ENCODE results near the gene CHD3. TPM values are rescaled to one million over a fixed set of nuclear protein-coding genes. Genes with fewer than 3 reads are reported as not detected.

CHD3 gene
- total and polyA plus RNA-seq, 2 donors, result 84.8 to 109 TPM

- Histone ChIP-seq H3K36me3 (ENCODE audit: insufficient read depth) (no peaks in the 10 kb centered on the region), H3K4me1 (ENCODE audit: insufficient read depth) (no peaks in the 10 kb centered on the region), H3K4me3 (ENCODE audit: low read depth, low read length) (no peak overlapping the region), H3K27ac (ENCODE audit: low read depth) (no peak overlapping the region)
- WGBS, result 75% methylated on average over 5 of the region's 5 CpGs
- DNase-seq (ENCODE audit: extremely low spot score), result no peak
Observed at GRCh38 chr17:7867881-7868329, 20.7 kb upstream of the CHD3 start.

GRCh38 chr17:7873051-7873450 is 15.5 kb upstream of the CHD3 start:
- Histone ChIP-seq H3K4me1 (ENCODE audit: insufficient read depth) (no peaks in the 10 kb centered on the region), H3K36me3 (ENCODE audit: insufficient read depth) (no peaks in the 10 kb centered on the region), H3K27ac (ENCODE audit: low read depth) (no peak overlapping the region), H3K4me3 (ENCODE audit: low read depth, low read length) (no peak overlapping the region)
- DNase-seq (ENCODE audit: extremely low spot score), result no peak
- 70% methylated on average over 4 of the region's 4 CpGs for WGBS

GRCh38 chr17:7875804-7876370 is 12.7 kb upstream of the CHD3 start:
- H3K36me3 ChIP-seq (ENCODE audit: insufficient read depth), result no peaks in the 10 kb centered on the region
- no peak overlapping the region for H3K27ac ChIP-seq (ENCODE audit: low read depth)
- 92% methylated on average over 2 of the region's 2 CpGs for WGBS
- no peak for DNase-seq (ENCODE audit: extremely low spot score)
- H3K4me1 ChIP-seq (ENCODE audit: insufficient read depth), result no peaks in the 10 kb centered on the region
- H3K4me3 ChIP-seq (ENCODE audit: low read depth, low read length), result no peak overlapping the region

- WGBS, result 86% methylated on average over 7 of the region's 7 CpGs
- H3K4me3 ChIP-seq (ENCODE audit: low read depth, low read length), result no peak overlapping the region
- H3K27ac ChIP-seq (ENCODE audit: low read depth), result no peak overlapping the region
- no peaks in the 10 kb centered on the region for H3K4me1 ChIP-seq (ENCODE audit: insufficient read depth)
- DNase-seq (ENCODE audit: extremely low spot score), result no peak
- H3K36me3 ChIP-seq (ENCODE audit: insufficient read depth), result no peaks in the 10 kb centered on the region
Observed at GRCh38 chr17:7878234-7878633, 10.4 kb upstream of the CHD3 start.

- Histone ChIP-seq H3K4me1 (ENCODE audit: insufficient read depth) (no peaks in the 10 kb centered on the region), H3K36me3 (ENCODE audit: insufficient read depth) (no peaks in the 10 kb centered on the region), H3K27ac (ENCODE audit: low read depth) (no peak overlapping the region), H3K4me3 (ENCODE audit: low read depth, low read length) (no peak overlapping the region)
- DNase-seq (ENCODE audit: extremely low spot score), result no peak
- 49% methylated on average over 3 of the region's 3 CpGs for WGBS
Observed at GRCh38 chr17:7880076-7880868, 8.3 kb upstream of the CHD3 start.

- Histone ChIP-seq H3K4me1 (ENCODE audit: insufficient read depth) (no peaks in the 10 kb centered on the region), H3K27ac (ENCODE audit: low read depth) (no peak overlapping the region), H3K4me3 (ENCODE audit: low read depth, low read length) (no peak overlapping the region), H3K36me3 (ENCODE audit: insufficient read depth) (no peaks in the 10 kb centered on the region)
- WGBS, result 49% methylated on average over 7 of the region's 7 CpGs
- DNase-seq (ENCODE audit: extremely low spot score), result no peak
Observed at GRCh38 chr17:7881276-7882054, 7.1 kb upstream of the CHD3 start.

GRCh38 chr17:7882068-7882467 is 6.5 kb upstream of the CHD3 start:
- Histone ChIP-seq H3K36me3 (ENCODE audit: insufficient read depth) (no peaks in the 10 kb centered on the region), H3K4me3 (ENCODE audit: low read depth, low read length) (no peak overlapping the region), H3K27ac (ENCODE audit: low read depth) (no peak overlapping the region), H3K4me1 (ENCODE audit: insufficient read depth) (no peaks in the 10 kb centered on the region)
- WGBS, result 71% methylated on average over 7 of the region's 7 CpGs
- DNase-seq (ENCODE audit: extremely low spot score), result no peak

GRCh38 chr17:7882629-7883028 is 6.0 kb upstream of the CHD3 start:
- no peaks in the 10 kb centered on the region for H3K36me3 ChIP-seq (ENCODE audit: insufficient read depth)
- H3K4me1 ChIP-seq (ENCODE audit: insufficient read depth), result no peaks in the 10 kb centered on the region
- no peak overlapping the region for H3K27ac ChIP-seq (ENCODE audit: low read depth)
- 61% methylated on average over 3 of the region's 3 CpGs for WGBS
- no peak for DNase-seq (ENCODE audit: extremely low spot score)
- H3K4me3 ChIP-seq (ENCODE audit: low read depth, low read length), result no peak overlapping the region

GRCh38 chr17:7883781-7884386 is 4.7 kb upstream of the CHD3 start:
- Histone ChIP-seq H3K36me3 (ENCODE audit: insufficient read depth) (no peaks in the 10 kb centered on the region), H3K27ac (ENCODE audit: low read depth) (no peak overlapping the region), H3K4me3 (ENCODE audit: low read depth, low read length) (no peak overlapping the region), H3K4me1 (ENCODE audit: insufficient read depth) (no peaks in the 10 kb centered on the region)
- DNase-seq (ENCODE audit: extremely low spot score), result peak; percentile 75
- WGBS, result 4% methylated on average over 3 of the region's 3 CpGs

GRCh38 chr17:7884581-7885366 is 3.8 kb upstream of the CHD3 start:
- Histone ChIP-seq H3K36me3 (ENCODE audit: insufficient read depth) (no peaks in the 10 kb centered on the region), H3K4me1 (ENCODE audit: insufficient read depth) (no peaks in the 10 kb centered on the region), H3K4me3 (ENCODE audit: low read depth, low read length) (peak overlapping the region; percentile 85), H3K27ac (ENCODE audit: low read depth) (peak overlapping the region; percentile 97)
- DNase-seq (ENCODE audit: extremely low spot score), result no peak
- 5% methylated on average over 71 of the region's 100 CpGs for WGBS

GRCh38 chr17:7885367-7886226 is 3.0 kb upstream of the CHD3 start:
- H3K36me3 ChIP-seq (ENCODE audit: insufficient read depth), result no peaks in the 10 kb centered on the region
- peak overlapping the region; percentile 97 for H3K27ac ChIP-seq (ENCODE audit: low read depth)
- under 1% methylated on average over 55 of the region's 64 CpGs for WGBS
- no peak for DNase-seq (ENCODE audit: extremely low spot score)
- H3K4me1 ChIP-seq (ENCODE audit: insufficient read depth), result no peaks in the 10 kb centered on the region
- peak overlapping the region; percentile 85 for H3K4me3 ChIP-seq (ENCODE audit: low read depth, low read length)

- 2% methylated on average over 30 of the region's 30 CpGs for WGBS
- no peak for DNase-seq (ENCODE audit: extremely low spot score)
Observed at GRCh38 chr17:7886227-7887037, 2.2 kb upstream of the CHD3 start.

More at GRCh38 chr17:7886227-7887037, 2.2 kb upstream of the CHD3 start:
- Histone ChIP-seq H3K4me1 (ENCODE audit: insufficient read depth) (no peaks in the 10 kb centered on the region), H3K4me3 (ENCODE audit: low read depth, low read length) (peak overlapping the region; percentile 85), H3K27ac (ENCODE audit: low read depth) (peak overlapping the region; percentile 97), H3K36me3 (ENCODE audit: insufficient read depth) (peaks cover 3% of the 10 kb centered on the region)

Data from urinary bladder (tissue), 4 donors.